PC-3 (cell line): Measurements from ENCODE around the gene MICALL2. TPM values are rescaled to one million over a fixed set of nuclear protein-coding genes. Genes with fewer than 3 reads are reported as not detected.
A peak's percentile ranks its signal among the peaks of the same experiment; 100 is the strongest.

Experiments
- ATAC-seq: fragments of 200-7000 bp; cut with Tn5 transposase; 2 replicates; pipeline ENCODE4 v1.9.1; 2020; ENCODE audit warnings: mild to moderate bottlenecking, moderate library complexity
- BruUV-seq: library from RNA; stranded (reverse); fragments of 400-500 nt; replicated peaks from 2 replicates; lab custom pipeline; 2021; lab: Mats Ljungman, UMichigan
- CTCF ChIA-PET: fragments of 300-600 bp; sonication (Branson Sonifier 250); formaldehyde crosslinking; loops from one replicate; lab custom pipeline; 2022; ENCODE audit warnings: antibody characterized with exemption; lab: Charles Lee
- POLR2A ChIA-PET: fragments of 300-600 bp; sonication (Branson Sonifier 250); formaldehyde crosslinking; loops from one replicate; lab custom pipeline; 2022; ENCODE audit warnings: antibody characterized with exemption; ENCODE audit not compliant: unreplicated experiment; lab: Charles Lee
- DNase-seq: peaks from one replicate; pipeline ENCODE4 v3.0.0-alpha.2; 2015
- H2AFZ ChIP-seq: fragments of 300-600 bp; sonication (generic); 2 replicates; pipeline ENCODE4 v1.6.0; 2016; ENCODE audit warnings: antibody characterized with exemption, low read length
- H3F3A ChIP-seq: fragments of 300-600 bp; sonication (generic); one replicate; pipeline ENCODE4 v1.6.0; 2017; ENCODE audit warnings: antibody characterized with exemption, low read length, control low read depth, mild to moderate bottlenecking; ENCODE audit not compliant: unreplicated experiment
- H3K27ac ChIP-seq: fragments of 300-600 bp; sonication (generic); 2 replicates; pipeline ENCODE4 v1.5.1; 2016; ENCODE audit warnings: mild to moderate bottlenecking, low read length
- H3K27me3 ChIP-seq: fragments of 300-600 bp; sonication (generic); 2 replicates; pipeline ENCODE4 v1.6.1; 2016; ENCODE audit warnings: low read length, mixed read lengths
- H3K36me3 ChIP-seq: fragments of 300-600 bp; sonication (generic); 2 replicates; pipeline ENCODE4 v1.6.1; 2016; ENCODE audit warnings: low read depth, mixed run types, low read length, mixed read lengths
- H3K4me1 ChIP-seq: fragments of 300-600 bp; sonication (generic); 2 replicates; pipeline ENCODE4 v1.5.1; 2016; ENCODE audit warnings: low read length; ENCODE audit not compliant: insufficient read depth
- H3K4me2 ChIP-seq: fragments of 300-600 bp; sonication (generic); 2 replicates; pipeline ENCODE4 v1.6.0; 2016; ENCODE audit warnings: low read length
- H3K4me3 ChIP-seq: fragments of 300-600 bp; sonication (generic); 2 replicates; pipeline ENCODE4 v1.5.1; 2016; ENCODE audit warnings: mild to moderate bottlenecking, low read length, mixed read lengths
- H3K79me2 ChIP-seq: fragments of 300-600 bp; sonication (generic); 2 replicates; pipeline ENCODE4 v1.6.1; 2017; ENCODE audit warnings: low read length, mixed read lengths
- H3K9ac ChIP-seq: fragments of 300-600 bp; sonication (generic); 2 replicates; pipeline ENCODE4 v1.6.0; 2016; ENCODE audit warnings: mild to moderate bottlenecking, low read length
- H3K9me2 ChIP-seq: fragments of 300-600 bp; sonication (generic); replicated peaks from 2 replicates; pipeline ENCODE4 v1.6.1; 2016; ENCODE audit warnings: mixed run types, low read length, mixed read lengths
- H3K9me3 ChIP-seq: fragments of 300-600 bp; sonication (generic); 2 replicates; pipeline ENCODE4 v1.6.1; 2016; ENCODE audit warnings: low read length, mixed read lengths
- H4K20me1 ChIP-seq: fragments of 300-600 bp; sonication (generic); 2 replicates; pipeline ENCODE4 v1.6.1; 2016; ENCODE audit warnings: low read length, mixed read lengths
- EZH2 ChIP-seq: fragments of 300-600 bp; sonication (generic); IDR thresholded peaks from one replicate; pipeline ENCODE4 v1.6.1; 2017; ENCODE audit warnings: antibody characterized with exemption, mild to moderate bottlenecking, low read length; ENCODE audit not compliant: unreplicated experiment
- EZH2phosphoT487 ChIP-seq: fragments of 300-600 bp; sonication (generic); IDR thresholded peaks from 2 replicates; pipeline ENCODE4 v1.6.1; 2018; ENCODE audit warnings: mild to moderate bottlenecking, antibody characterized with exemption, low read length, borderline replicate concordance
- intact Hi-C: fragments of 100-400 bp; cut with micrococcal nuclease; formaldehyde crosslinking; loops from 2 replicates; pipeline ENCODE4 v1.9.0; 2023
- total RNA-seq: library from RNA; depleted of rRNA; stranded (reverse); fragments of >200 nt; gene quantifications from 2 replicates; pipeline ENCODE4 v1.2.3, GENCODE V29; 2014
- TF ChIP-seq, protein P1 (sequence below): fragments of 300-600 bp; sonication (generic); conservative IDR thresholded peaks from 2 replicates; pipeline ENCODE4 v1.5.1; 2017; ENCODE audit warnings: antibody characterized with exemption, low read depth, mild to moderate bottlenecking, low read length

MICALL2 gene
- total RNA-seq, 1 experiment from 2014 or later, result 52.8 TPM

DNA sequence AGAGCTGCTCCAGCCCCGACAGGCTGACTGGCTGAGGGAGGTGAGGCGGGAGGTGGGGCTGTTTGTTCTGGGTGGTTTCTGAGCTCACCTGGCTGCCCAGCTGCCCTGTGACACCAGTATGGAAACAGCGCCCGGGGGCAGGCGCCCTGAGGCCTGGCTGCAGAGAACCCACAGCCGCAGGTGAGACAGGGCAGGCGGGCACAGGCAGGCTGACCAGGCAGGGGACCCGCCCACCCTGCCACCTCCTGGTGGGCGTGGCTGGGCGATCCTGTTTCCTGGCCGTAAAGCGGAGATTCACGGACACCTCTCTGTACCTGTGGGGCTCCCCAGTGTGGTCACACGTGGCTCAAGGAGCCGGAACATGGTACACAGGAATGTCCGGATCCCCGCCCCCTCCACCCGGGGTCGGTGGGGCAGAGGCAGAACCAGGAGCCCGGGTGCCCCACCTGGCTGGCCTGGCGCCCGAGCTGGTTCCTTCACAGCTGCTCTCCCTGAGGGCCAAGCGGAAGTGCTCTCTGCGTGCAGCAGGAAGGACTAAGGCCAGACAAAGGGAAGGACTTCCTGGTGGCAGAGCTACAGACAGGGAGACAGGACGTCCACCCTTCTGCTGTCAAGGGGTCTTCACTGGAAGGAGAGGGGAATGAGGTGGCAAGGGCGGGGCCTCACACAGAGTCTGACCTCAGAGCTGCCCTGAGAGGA is 3.9 kb downstream of the MICALL2 start:
- POLR2A ChIA-PET, result interaction anchor here (0.7 kb wide), 1 partner anchor 23 kb away, joined by 4 read pairs; no protein-coding TSS in a partner anchor
- peak overlapping the region; percentile 12 for H3K9ac ChIP-seq

DNA sequence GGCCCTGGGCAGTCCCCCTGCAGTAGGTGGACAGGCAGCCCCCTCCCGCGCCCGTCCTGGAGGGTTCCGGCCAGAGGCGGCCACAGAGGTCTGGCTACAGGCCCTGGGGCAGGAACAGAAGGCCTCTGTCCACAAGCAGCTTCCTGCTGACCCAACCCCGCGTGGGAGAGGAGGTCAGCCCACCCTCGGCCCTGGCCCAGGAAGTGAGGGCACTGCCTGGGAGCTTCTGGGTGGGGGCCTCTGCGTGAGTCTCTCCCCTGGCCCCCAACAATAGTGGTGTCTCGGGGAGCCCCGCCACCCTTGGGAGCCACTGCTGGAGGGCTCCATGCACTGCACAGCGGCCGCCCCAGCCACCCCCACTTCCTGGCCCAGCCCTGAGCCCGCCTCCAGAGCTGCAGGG is 4.7 kb downstream of the MICALL2 start:
- H3K79me2 ChIP-seq, result peaks cover 80% of the 10 kb centered on the region
- BruUV-seq, result no TSS peak
- intact Hi-C loops, result no loop called here
- peaks cover 31% of the 10 kb centered on the region for H3K4me1 ChIP-seq
- H3K4me2 ChIP-seq, result peak overlapping the region; percentile 68
- H3K9me2 ChIP-seq, result no peaks in the 10 kb centered on the region
- H3K36me3 ChIP-seq, result no peaks in the 10 kb centered on the region
- H3K27me3 ChIP-seq, result no peaks in the 10 kb centered on the region
- no peak for ATAC-seq
- H3K9ac ChIP-seq, result no peak overlapping the region
- no peak overlapping the region; the same call in 1 of the 2 replicates for H3K4me3 ChIP-seq
- H4K20me1 ChIP-seq, result peaks cover 43% of the 10 kb centered on the region
- TF ChIP-seq EZH2phosphoT487, result no peak
- TF ChIP-seq, protein P1, sequence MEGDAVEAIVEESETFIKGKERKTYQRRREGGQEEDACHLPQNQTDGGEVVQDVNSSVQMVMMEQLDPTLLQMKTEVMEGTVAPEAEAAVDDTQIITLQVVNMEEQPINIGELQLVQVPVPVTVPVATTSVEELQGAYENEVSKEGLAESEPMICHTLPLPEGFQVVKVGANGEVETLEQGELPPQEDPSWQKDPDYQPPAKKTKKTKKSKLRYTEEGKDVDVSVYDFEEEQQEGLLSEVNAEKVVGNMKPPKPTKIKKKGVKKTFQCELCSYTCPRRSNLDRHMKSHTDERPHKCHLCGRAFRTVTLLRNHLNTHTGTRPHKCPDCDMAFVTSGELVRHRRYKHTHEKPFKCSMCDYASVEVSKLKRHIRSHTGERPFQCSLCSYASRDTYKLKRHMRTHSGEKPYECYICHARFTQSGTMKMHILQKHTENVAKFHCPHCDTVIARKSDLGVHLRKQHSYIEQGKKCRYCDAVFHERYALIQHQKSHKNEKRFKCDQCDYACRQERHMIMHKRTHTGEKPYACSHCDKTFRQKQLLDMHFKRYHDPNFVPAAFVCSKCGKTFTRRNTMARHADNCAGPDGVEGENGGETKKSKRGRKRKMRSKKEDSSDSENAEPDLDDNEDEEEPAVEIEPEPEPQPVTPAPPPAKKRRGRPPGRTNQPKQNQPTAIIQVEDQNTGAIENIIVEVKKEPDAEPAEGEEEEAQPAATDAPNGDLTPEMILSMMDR, result no peak
- no peak for TF ChIP-seq EZH2
- H3F3A ChIP-seq, result no peaks in the 10 kb centered on the region
- ChIA-PET POLR2A (interaction anchor here (0.7 kb wide), 1 partner anchor 22 kb away, joined by 4 read pairs; no protein-coding TSS in a partner anchor), CTCF (no interaction called here)
- H3K27ac ChIP-seq, result no peak overlapping the region
- no peak for DNase-seq
- no peak overlapping the region for H2AFZ ChIP-seq
- H3K9me3 ChIP-seq, result no peaks in the 10 kb centered on the region

More for the DNA sequence above, 3.9 kb downstream of the MICALL2 start:
- H3K79me2 ChIP-seq, result peaks cover 80% of the 10 kb centered on the region
- H3K27ac ChIP-seq, result peak overlapping the region; percentile 58
- ATAC-seq, result peak; percentile 20
- H3K9me2 ChIP-seq, result no peaks in the 10 kb centered on the region
- H3K36me3 ChIP-seq, result no peaks in the 10 kb centered on the region
- peak; percentile 91 for DNase-seq
- TF ChIP-seq, protein P1, result no peak
- TF ChIP-seq EZH2phosphoT487 (no peak), EZH2 (no peak)
- peaks cover 31% of the 10 kb centered on the region for H3K4me1 ChIP-seq
- peak overlapping the region; percentile 68 for H3K4me2 ChIP-seq
- H3K9me3 ChIP-seq, result no peaks in the 10 kb centered on the region
- no peaks in the 10 kb centered on the region for H3K27me3 ChIP-seq
- H2AFZ ChIP-seq, result no peak overlapping the region
- BruUV-seq, result no TSS peak
- no peaks in the 10 kb centered on the region for H3F3A ChIP-seq
- peak overlapping the region; percentile 44 for H3K4me3 ChIP-seq
- CTCF ChIA-PET, result interaction anchor here (0.5 kb wide), 1 partner anchor 272 kb away, joined by 4 read pairs; no protein-coding TSS in a partner anchor
- intact Hi-C loops, result no loop called here
- H4K20me1 ChIP-seq, result peaks cover 43% of the 10 kb centered on the region

DNA sequence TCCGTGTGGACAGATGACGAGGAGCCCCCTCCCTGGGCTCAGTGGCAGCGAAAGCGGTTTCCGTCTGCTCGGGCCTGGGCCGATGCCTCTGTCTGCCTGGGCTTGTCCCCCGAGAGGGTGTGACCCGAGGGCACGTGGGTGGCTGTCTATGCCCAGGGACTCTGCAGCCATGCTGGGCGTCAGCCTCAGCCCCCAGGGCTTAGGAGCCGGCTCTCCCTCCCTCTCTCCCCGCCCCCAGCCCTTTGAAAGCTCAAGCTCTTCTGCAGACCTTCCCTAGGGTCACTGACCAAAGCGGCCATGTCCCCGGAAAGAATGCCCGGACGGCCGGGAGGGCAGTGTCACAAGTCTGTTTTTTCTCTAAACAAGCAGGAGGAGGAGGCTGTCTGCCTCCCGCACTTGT is 7.1 kb downstream of the MICALL2 start:
- ATAC-seq (no peak), DNase-seq (no peak)
- no peaks in the 10 kb centered on the region for H3F3A ChIP-seq
- no peak overlapping the region for H3K4me3 ChIP-seq
- H3K9ac ChIP-seq, result no peak overlapping the region
- no peak overlapping the region for H2AFZ ChIP-seq
- peaks cover 28% of the 10 kb centered on the region; the same call in 1 of the 2 replicates for H4K20me1 ChIP-seq
- H3K4me2 ChIP-seq, result no peak overlapping the region
- POLR2A ChIA-PET, result no interaction called here
- peaks cover 61% of the 10 kb centered on the region for H3K79me2 ChIP-seq
- no peaks in the 10 kb centered on the region for H3K27me3 ChIP-seq
- H3K4me1 ChIP-seq, result peaks cover 22% of the 10 kb centered on the region
- CTCF ChIA-PET, result interaction anchor here (0.6 kb wide), 1 partner anchor 228 kb away, joined by 3 read pairs; no protein-coding TSS in a partner anchor
- intact Hi-C loops, result no loop called here
- no peak overlapping the region for H3K27ac ChIP-seq
- H3K9me3 ChIP-seq, result no peaks in the 10 kb centered on the region
- H3K9me2 ChIP-seq, result no peaks in the 10 kb centered on the region
- no TSS peak for BruUV-seq
- no peak for TF ChIP-seq EZH2phosphoT487
- TF ChIP-seq, protein P1, result no peak
- TF ChIP-seq EZH2, result no peak
- H3K36me3 ChIP-seq, result no peaks in the 10 kb centered on the region
